Neural cell (in vitro differentiated cells): ENCODE results near the gene GPR158. TPM values are rescaled to one million over a fixed set of nuclear protein-coding genes. Genes with fewer than 3 reads are reported as not detected.
"Not testable (repeated sequence)": the region's sequence is repeated elsewhere in the genome, so short reads cannot be mapped to it uniquely, and the experiment has no call there.

Experiments used
- H2AFZ ChIP-seq: fragments of 200-600, 300-800 bp; sonication (generic), shearing (Covaris generic); 2 replicates; pipeline ENCODE4 v1.6.0; 2014; ENCODE audit warnings: low read depth, mild to moderate bottlenecking, antibody characterized with exemption, low read length, moderate library complexity
- H3F3A ChIP-seq: fragments of 200-600 bp; shearing (Covaris generic); 2 replicates; pipeline ENCODE4 v1.6.1; 2016; ENCODE audit warnings: mild to moderate bottlenecking, moderate library complexity, mixed read lengths, antibody characterized with exemption, low read length; ENCODE audit not compliant: insufficient read depth, poor library complexity, severe bottlenecking
- H3K27ac ChIP-seq: fragments of 200-600, 300-800 bp; sonication (generic), shearing (Covaris generic); 2 replicates; pipeline ENCODE4 v1.5.1; 2014; ENCODE audit warnings: mild to moderate bottlenecking, low read length, moderate library complexity
- H3K27me3 ChIP-seq: fragments of 300-800, 200-600 bp; sonication (generic), shearing (Covaris generic); 2 replicates; pipeline ENCODE4 v1.6.0; 2014; ENCODE audit warnings: mild to moderate bottlenecking, low read depth, low read length, moderate library complexity; ENCODE audit not compliant: insufficient read depth
- H3K36me3 ChIP-seq: fragments of 300-800, 200-600 bp; sonication (generic), shearing (Covaris generic); 2 replicates; pipeline ENCODE4 v1.5.1; 2014; ENCODE audit warnings: mild to moderate bottlenecking, antibody characterized with exemption, low read length, moderate library complexity; ENCODE audit not compliant: insufficient read depth
- H3K4me2 ChIP-seq: fragments of 300-800, 200-600 bp; sonication (generic), shearing (Covaris generic); 2 replicates; pipeline ENCODE4 v1.6.0; 2014; ENCODE audit warnings: mild to moderate bottlenecking, low read length
- H3K4me3 ChIP-seq: fragments of 300-800, 200-600 bp; sonication (generic), shearing (Covaris generic); 2 replicates; pipeline ENCODE4 v1.5.1; 2014; ENCODE audit warnings: mild to moderate bottlenecking, low read length, moderate library complexity
- H3K79me2 ChIP-seq: fragments of 200-600 bp; shearing (Covaris generic); replicated peaks from 2 replicates; pipeline ENCODE4 v1.6.0; 2014; ENCODE audit warnings: mild to moderate bottlenecking, low read length, moderate library complexity; ENCODE audit not compliant: insufficient read depth
- H3K9ac ChIP-seq: fragments of 300-800, 200-600 bp; sonication (generic), shearing (Covaris generic); 2 replicates; pipeline ENCODE4 v1.6.1; 2016; ENCODE audit warnings: mild to moderate bottlenecking, low read length, mixed read lengths
- H3K9me2 ChIP-seq: fragments of 200-600 bp; shearing (Covaris generic); 2 replicates; pipeline ENCODE4 v1.6.1; 2016; ENCODE audit warnings: mild to moderate bottlenecking, low read length, mixed read lengths; ENCODE audit not compliant: insufficient read depth
- H3K9me3 ChIP-seq: fragments of 200-600, 300-800 bp; sonication (generic), shearing (Covaris generic); 2 replicates; pipeline ENCODE4 v1.6.1; 2016; ENCODE audit warnings: mild to moderate bottlenecking, mixed run types, low read length, moderate library complexity, mixed read lengths
- H4K20me1 ChIP-seq: fragments of 200-600 bp; shearing (Covaris generic); 2 replicates; pipeline ENCODE4 v1.6.1; 2016; ENCODE audit warnings: mild to moderate bottlenecking, mixed run types; ENCODE audit not compliant: insufficient read depth
- CTCF ChIP-seq: fragments of 450-650 bp; IDR thresholded peaks from 2 replicates; pipeline ENCODE4 v1.5.1; 2014; ENCODE audit warnings: antibody characterized with exemption, mild to moderate bottlenecking, moderate library complexity; ENCODE audit not compliant: poor library complexity, severe bottlenecking
- EP300 ChIP-seq: fragments of 450-650 bp; conservative IDR thresholded peaks from 2 replicates; pipeline ENCODE4 v1.6.1; 2014; ENCODE audit warnings: antibody characterized with exemption, mild to moderate bottlenecking, moderate library complexity; ENCODE audit not compliant: poor library complexity, severe bottlenecking
- EZH2 ChIP-seq: fragments of 200-600, 300-800 bp; shearing (Covaris generic), sonication (generic); IDR thresholded peaks from 2 replicates; pipeline ENCODE4 v1.6.1; 2014; ENCODE audit warnings: antibody characterized with exemption, low read length, borderline replicate concordance, mild to moderate bottlenecking; ENCODE audit not compliant: insufficient read depth, poor library complexity, severe bottlenecking
- MXI1 ChIP-seq: fragments of 450-650 bp; conservative IDR thresholded peaks from 2 replicates; pipeline ENCODE4 v1.6.1; 2014; ENCODE audit warnings: antibody characterized with exemption, mild to moderate bottlenecking; ENCODE audit not compliant: poor library complexity, severe bottlenecking
- POLR2AphosphoS5 ChIP-seq: IDR thresholded peaks from 2 replicates; pipeline ENCODE4 v1.6.1; 2012
- RAD21 ChIP-seq: fragments of 450-650 bp; conservative IDR thresholded peaks from 2 replicates; pipeline ENCODE4 v1.6.1; 2014; ENCODE audit warnings: antibody characterized with exemption, mild to moderate bottlenecking, moderate library complexity
- REST ChIP-seq: IDR thresholded peaks from 2 replicates; pipeline ENCODE4 v1.6.1; 2012; ENCODE audit warnings: borderline replicate concordance
- SMC3 ChIP-seq: fragments of 450-650 bp; conservative IDR thresholded peaks from 2 replicates; pipeline ENCODE4 v1.6.1; 2014; ENCODE audit warnings: antibody characterized with exemption, mild to moderate bottlenecking, moderate library complexity; ENCODE audit not compliant: poor library complexity
- TAF1 ChIP-seq: IDR thresholded peaks from 2 replicates; pipeline ENCODE4 v1.6.1; 2012; ENCODE audit warnings: low read depth
- polyA plus RNA-seq: library from polyadenylated mRNA; depleted of rRNA; stranded (reverse); fragments of >200 nt; gene quantifications from 2 replicates; pipeline ENCODE4 v1.2.3, GENCODE V29; 2014

The GPR158 gene
- polyA plus RNA-seq, 1 donor from 2014 or later: 2.1 TPM

- Histone ChIP-seq H4K20me1 (no peaks in the 10 kb centered on the region), H3K9me2 (no peaks in the 10 kb centered on the region), H3K9ac (no peak overlapping the region), H3K27me3 (no peaks in the 10 kb centered on the region), H3K4me3 (no peak overlapping the region), H2AFZ (no peak overlapping the region), H3K36me3 (no peaks in the 10 kb centered on the region), H3K27ac (no peak overlapping the region), H3K9me3 (no peaks in the 10 kb centered on the region), H3F3A (no peaks in the 10 kb centered on the region), H3K79me2 (no peaks in the 10 kb centered on the region), H3K4me2 (no peak overlapping the region)
- TF ChIP-seq RAD21: no peak
- no peak for TF ChIP-seq POLR2AphosphoS5
- no peak for TF ChIP-seq SMC3
- no peak for TF ChIP-seq EP300
- TF ChIP-seq CTCF: no peak
Measured at GRCh38 chr10:25159591-25159990, 15.2 kb upstream of the GPR158 start.

DNA sequence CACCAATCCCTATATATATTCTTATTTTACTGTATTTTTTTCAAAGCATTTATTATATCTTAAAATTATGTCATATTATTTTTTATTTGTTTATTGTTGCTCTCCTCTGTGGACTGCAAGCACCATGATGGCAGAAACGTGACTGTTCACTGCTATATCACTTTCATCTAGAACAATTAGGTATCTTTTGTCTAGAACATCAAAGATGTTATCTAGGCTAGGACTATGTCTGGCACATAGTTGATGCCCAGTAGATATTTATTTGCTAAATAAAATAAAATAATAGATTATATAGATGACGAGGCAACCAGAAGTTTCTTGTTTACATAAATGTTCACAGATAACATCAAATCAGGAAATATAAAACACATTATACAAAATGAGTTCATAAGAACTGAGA is 12.4 kb upstream of the GPR158 start:
- H4K20me1 ChIP-seq: no peaks in the 10 kb centered on the region
- no peak overlapping the region for H3K4me3 ChIP-seq
- no peaks in the 10 kb centered on the region for H3K79me2 ChIP-seq
- TF ChIP-seq SMC3: no peak
- TF ChIP-seq EP300: no peak
- TF ChIP-seq REST: no peak
- TF ChIP-seq CTCF: no peak
- TF ChIP-seq MXI1: no peak
- no peak for TF ChIP-seq EZH2
- no peak for TF ChIP-seq TAF1
- H3K4me2 ChIP-seq: no peak overlapping the region
- no peaks in the 10 kb centered on the region for H3K9me2 ChIP-seq
- no peaks in the 10 kb centered on the region for H3K36me3 ChIP-seq
- H3F3A ChIP-seq: no peaks in the 10 kb centered on the region
- no peak overlapping the region for H3K27ac ChIP-seq
- H3K9me3 ChIP-seq: no peaks in the 10 kb centered on the region
- no peak overlapping the region for H3K9ac ChIP-seq
- no peak overlapping the region for H2AFZ ChIP-seq
- H3K27me3 ChIP-seq: no peaks in the 10 kb centered on the region

GRCh38 chr10:25163464-25163863 is 11.3 kb upstream of the GPR158 start:
- H3K79me2 ChIP-seq, H4K20me1 ChIP-seq, H3K9me3 ChIP-seq, H3K27me3 ChIP-seq, H3K36me3 ChIP-seq, H2AFZ ChIP-seq, H3K4me2 ChIP-seq, H3F3A ChIP-seq, H3K4me3 ChIP-seq, H3K9ac ChIP-seq, H3K9me2 ChIP-seq, H3K27ac ChIP-seq: not testable (repeated sequence)
